Breast epithelium (tissue), 4 donors: Measurements from ENCODE around the gene AFF3. TPM values are rescaled to one million over a fixed set of nuclear protein-coding genes. Genes with fewer than 3 reads are reported as not detected.

Experiments used
- DNase-seq, 2 donors: peaks; one replicate each; pipeline ENCODE4 v3.0.0-alpha.2; 2019; ENCODE audit warnings: low spot score in 2 of 2
- H3K27ac ChIP-seq, 2 donors: fragments of 200-600 bp; sonication (generic) in 1 of 2; one replicate each; pipeline ENCODE4 v1.5.1; 2016 to 2019; ENCODE audit warnings: mild to moderate bottlenecking in 1 of 2
- H3K27me3 ChIP-seq, 2 donors: fragments of 200-600 bp; sonication (generic) in 1 of 2; one replicate each; pipeline versions ENCODE4 v1.5.1 to v1.6.0; 2017 to 2019; ENCODE audit warnings: control low read depth in 1 of 2, mild to moderate bottlenecking in 1 of 2
- H3K36me3 ChIP-seq: fragments of 200-600 bp; one replicate; pipeline ENCODE4 v1.5.1; 2019
- H3K4me1 ChIP-seq, 2 donors: fragments of 200-600 bp; sonication (generic); one replicate each; pipeline ENCODE4 v1.5.1; 2016 to 2019; ENCODE audit warnings: control low read depth in 1 of 2
- H3K4me3 ChIP-seq, 3 donors: fragments of 200-600 bp; sonication (generic); 1 replicate in 2 of 3; 2 replicates in 1 of 3; pipeline ENCODE4 v1.5.1; 2016 to 2019; ENCODE audit warnings: mild to moderate bottlenecking in 3 of 3, moderate library complexity in 2 of 3
- H3K9me3 ChIP-seq, 2 donors: fragments of 200-600 bp; sonication (generic) in 1 of 2; one replicate each; pipeline ENCODE4 v1.5.1; 2016 to 2019; ENCODE audit warnings: control low read depth in 1 of 2
- CTCF ChIP-seq, 3 donors: fragments of 450-650 bp; IDR thresholded peaks; one replicate each; pipeline ENCODE4 v1.5.1; 2016 to 2017; ENCODE audit warnings: antibody characterized with exemption in 3 of 3, mild to moderate bottlenecking in 3 of 3, moderate library complexity in 3 of 3
- POLR2A ChIP-seq: fragments of 450-650 bp; IDR thresholded peaks from one replicate; pipeline ENCODE4 v1.6.1; 2016; ENCODE audit warnings: antibody characterized with exemption, mild to moderate bottlenecking, moderate library complexity
- POLR2AphosphoS5 ChIP-seq, 3 donors: sonication (generic); formaldehyde crosslinking; IDR thresholded peaks; one replicate each; pipeline ENCODE4 v1.6.1; 2017; ENCODE audit warnings: antibody characterized with exemption in 3 of 3
- intact Hi-C: fragments of 100-400 bp; cut with DNase I; formaldehyde crosslinking; loops from one replicate; pipeline ENCODE4 v1.15.1; 2023; ENCODE audit warnings: low total_unique reads
- total RNA-seq, 3 donors: library from RNA; depleted of rRNA; stranded (reverse); fragments of >200 nt; gene quantifications; one replicate each; pipeline ENCODE4 v1.1.0, GENCODE V29; 2016

The AFF3 gene
- total RNA-seq, 3 donors from 2014 or later = 8.2 to 116 (median 63.6) TPM

- Histone ChIP-seq H3K36me3 (no peaks in the 10 kb centered on the region), H3K4me1 (no peaks in the 10 kb centered on the region), H3K27me3 (no peaks in the 10 kb centered on the region), H3K27ac (no peak overlapping the region), H3K4me3 (no peak overlapping the region), H3K9me3 (no peaks in the 10 kb centered on the region)
- no peak for TF ChIP-seq CTCF (IDR thresholded peaks at IDR 0.05)
- intact Hi-C loops = no loop called here
- DNase-seq = no peak
Observed at GRCh38 chr2:99621106-99621505, 521.3 kb downstream of the AFF3 start.

DNA sequence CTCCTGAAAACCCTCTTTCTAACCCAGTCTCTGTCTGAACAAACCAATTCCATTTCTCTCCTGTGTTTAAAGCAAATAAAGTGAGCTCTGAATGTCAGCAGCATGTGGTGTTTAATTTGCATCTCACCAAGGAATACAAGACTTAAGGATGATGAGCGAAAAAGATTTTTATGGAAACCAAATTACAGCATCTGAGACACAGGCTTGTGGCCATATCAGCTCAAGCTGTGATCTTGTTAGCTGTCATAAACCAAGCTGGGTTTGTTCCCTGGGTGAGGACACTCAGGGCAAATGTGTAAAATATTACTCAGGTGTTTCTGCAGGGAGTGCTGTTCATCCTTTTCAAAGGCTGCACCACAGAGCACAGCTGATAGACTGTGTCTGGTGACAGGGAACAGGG, 523.2 kb downstream of the AFF3 start:
- H3K27ac ChIP-seq = no peak overlapping the region
- intact Hi-C loops = no loop called here
- no peaks in the 10 kb centered on the region for H3K9me3 ChIP-seq
- no peak for TF ChIP-seq POLR2AphosphoS5 (IDR thresholded peaks at IDR 0.05)
- TF ChIP-seq CTCF (IDR thresholded peaks at IDR 0.05) = no peak
- no peak for TF ChIP-seq POLR2A
- H3K36me3 ChIP-seq = no peaks in the 10 kb centered on the region
- no peaks in the 10 kb centered on the region for H3K4me1 ChIP-seq
- H3K27me3 ChIP-seq = no peaks in the 10 kb centered on the region
- DNase-seq = no peak
- H3K4me3 ChIP-seq = no peak overlapping the region

DNA sequence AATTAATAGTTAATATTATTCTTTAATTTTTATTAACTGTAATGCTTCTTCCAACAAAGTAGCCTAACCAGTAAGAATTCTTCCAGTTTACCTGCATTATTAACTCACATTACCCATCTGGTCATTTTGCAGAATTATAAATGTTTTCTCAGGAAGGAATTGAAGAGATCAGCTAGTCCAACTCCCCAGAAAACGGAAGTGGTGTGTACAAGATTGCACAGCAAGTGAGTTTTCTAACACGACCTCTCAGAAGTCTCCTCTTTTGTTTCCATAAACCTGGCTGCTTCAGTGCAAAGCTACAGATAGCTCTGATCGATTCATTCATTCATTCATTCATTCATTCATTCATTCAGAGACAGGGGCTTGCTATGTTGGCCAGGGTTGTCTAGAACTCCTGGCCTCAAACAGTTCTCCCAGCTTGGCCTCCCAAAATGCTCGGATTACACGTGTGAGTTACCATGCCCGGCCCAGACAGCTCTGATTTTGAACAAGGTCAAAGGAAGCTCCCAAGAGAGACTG, 523.8 kb downstream of the AFF3 start:
- H3K4me1 ChIP-seq = no peaks in the 10 kb centered on the region
- no peaks in the 10 kb centered on the region for H3K36me3 ChIP-seq
- no peaks in the 10 kb centered on the region for H3K9me3 ChIP-seq
- H3K4me3 ChIP-seq = no peak overlapping the region
- TF ChIP-seq POLR2A (no peak), CTCF (IDR thresholded peaks at IDR 0.05) (no peak), POLR2AphosphoS5 (IDR thresholded peaks at IDR 0.05) (no peak)
- H3K27ac ChIP-seq = no peak overlapping the region
- intact Hi-C loops = no loop called here
- no peaks in the 10 kb centered on the region for H3K27me3 ChIP-seq
- DNase-seq = no peak

DNA sequence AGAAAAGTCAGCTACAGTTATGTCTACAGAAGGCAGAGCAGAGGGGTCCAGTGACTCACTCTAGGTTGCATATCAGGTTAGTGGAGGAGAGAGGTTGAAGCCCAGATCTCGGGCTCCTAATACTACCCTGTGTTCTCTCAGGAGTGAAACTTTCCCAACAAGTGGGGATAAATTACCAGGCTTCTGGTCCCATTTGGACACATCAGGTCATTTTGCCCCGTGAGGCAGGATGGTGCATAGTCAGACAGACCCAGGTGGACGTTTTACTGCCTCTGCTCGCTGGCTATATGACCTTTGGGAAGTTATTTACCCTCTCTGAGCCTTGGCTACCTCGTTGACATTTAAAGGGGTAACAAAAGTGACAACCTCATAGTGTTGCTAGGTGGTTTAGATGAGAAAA, 524.6 kb downstream of the AFF3 start:
- Histone ChIP-seq H3K36me3 (no peaks in the 10 kb centered on the region), H3K4me3 (no peak overlapping the region), H3K9me3 (no peaks in the 10 kb centered on the region), H3K27ac (no peak overlapping the region), H3K27me3 (no peaks in the 10 kb centered on the region), H3K4me1 (no peaks in the 10 kb centered on the region)
- no peak for DNase-seq
- TF ChIP-seq POLR2A = no peak
- TF ChIP-seq POLR2AphosphoS5 (IDR thresholded peaks at IDR 0.05) = no peak
- no peak for TF ChIP-seq CTCF (IDR thresholded peaks at IDR 0.05)
- intact Hi-C loops = no loop called here

GRCh38 chr2:99615247-99615771, 527.1 kb downstream of the AFF3 start:
- no peaks in the 10 kb centered on the region for H3K27me3 ChIP-seq
- no peaks in the 10 kb centered on the region for H3K9me3 ChIP-seq
- intact Hi-C loops = no loop called here
- no peak overlapping the region for H3K4me3 ChIP-seq
- DNase-seq = no peak
- TF ChIP-seq POLR2AphosphoS5 (IDR thresholded peaks at IDR 0.05) (no peak), CTCF (IDR thresholded peaks at IDR 0.05) (no peak), POLR2A (no peak)
- H3K36me3 ChIP-seq = no peaks in the 10 kb centered on the region
- H3K4me1 ChIP-seq = no peaks in the 10 kb centered on the region
- no peak overlapping the region for H3K27ac ChIP-seq
